NCI-H1436 treated with DMSO at 0.1 percent for 48 hours (cell line): ENCODE data around the gene MEPCE.
A peak's percentile ranks its signal among the peaks of the same experiment; 100 is the strongest.

ENCODE experiments used
- DNase-seq: peaks from one replicate; lab custom pipeline; 2025; lab: John Stamatoyannopoulos, UW

MEPCE gene

GRCh38 chr7:100464210-100464660, 34.6 kb downstream of the MEPCE start, which contains the start of gene SPACDR:
SPACDR (minus strand) TSS chr7:100464260; CDS start chr7:100464025, 235 bp downstream.
- no peak for DNase-seq

GRCh38 chr7:100464791-100465190, 35.2 kb downstream of the MEPCE start:
- no peak for DNase-seq

- DNase-seq, result no peak
These were observed 35.7 kb downstream of the MEPCE start for GRCh38 chr7:100465299-100465698.

GRCh38 chr7:100465702-100466311, 36.2 kb downstream of the MEPCE start:
- no peak for DNase-seq

GRCh38 chr7:100466653-100467605, 37.3 kb downstream of the MEPCE start:
- DNase-seq, result no peak

- no peak for DNase-seq
These were observed 38.2 kb downstream of the MEPCE start for GRCh38 chr7:100467638-100468373.

- no peak for DNase-seq
These were observed 39.8 kb downstream of the MEPCE start for GRCh38 chr7:100469227-100470044.

- DNase-seq, result no peak
These were observed 41.4 kb downstream of the MEPCE start for GRCh38 chr7:100471021-100471420.

GRCh38 chr7:100472121-100472851, 42.7 kb downstream of the MEPCE start:
- no peak for DNase-seq

- no peak for DNase-seq
These were observed 43.3 kb downstream of the MEPCE start for GRCh38 chr7:100472854-100473499.

GRCh38 chr7:100475549-100475948, 45.9 kb downstream of the MEPCE start:
- DNase-seq, result no peak

- DNase-seq, result no peak
These were observed 46.6 kb downstream of the MEPCE start for GRCh38 chr7:100476101-100476780.

- DNase-seq, result no peak
These were observed 47.6 kb downstream of the MEPCE start for GRCh38 chr7:100476903-100477870.

- no peak for DNase-seq
These were observed 48.2 kb downstream of the MEPCE start for GRCh38 chr7:100477871-100478267.

- DNase-seq, result peak; percentile 83
These were observed 49.5 kb downstream of the MEPCE start, which contains the start of gene TSC22D4 for GRCh38 chr7:100478958-100479660. TSC22D4 (minus strand) TSS chr7:100479214; CDS start chr7:100478038, 1,176 bp downstream.

GRCh38 chr7:100481466-100481865, 51.8 kb downstream of the MEPCE start:
- DNase-seq, result no peak

GRCh38 chr7:100482728-100483089, 53.1 kb downstream of the MEPCE start:
- DNase-seq, result no peak
